Esophagus squamous epithelium (tissue), 4 donors: ENCODE results near the gene ANLN.

Experiments used
- POLR2A ChIP-seq, 4 donors: fragments of 450-650 bp; IDR thresholded peaks; one replicate each; pipeline ENCODE4 v1.6.1; 2017; ENCODE audit warnings: antibody characterized with exemption in 4 of 4, mild to moderate bottlenecking in 4 of 4, moderate library complexity in 3 of 4
- TF ChIP-seq, protein P1 (sequence below), 6 experiments: fragments of 450-650 bp in 4 of 6; fragments of 200-600 bp in 2 of 6; sonication (generic) in 2 of 6; IDR thresholded peaks; one replicate each; pipeline ENCODE4 v1.5.1; 2016 to 2019; ENCODE audit warnings: antibody characterized with exemption in 6 of 6, mild to moderate bottlenecking in 4 of 6, moderate library complexity in 4 of 6

GRCh38 chr7:36390199-36391090, 783 bp downstream of the ANLN start:
- TF ChIP-seq, protein P1, sequence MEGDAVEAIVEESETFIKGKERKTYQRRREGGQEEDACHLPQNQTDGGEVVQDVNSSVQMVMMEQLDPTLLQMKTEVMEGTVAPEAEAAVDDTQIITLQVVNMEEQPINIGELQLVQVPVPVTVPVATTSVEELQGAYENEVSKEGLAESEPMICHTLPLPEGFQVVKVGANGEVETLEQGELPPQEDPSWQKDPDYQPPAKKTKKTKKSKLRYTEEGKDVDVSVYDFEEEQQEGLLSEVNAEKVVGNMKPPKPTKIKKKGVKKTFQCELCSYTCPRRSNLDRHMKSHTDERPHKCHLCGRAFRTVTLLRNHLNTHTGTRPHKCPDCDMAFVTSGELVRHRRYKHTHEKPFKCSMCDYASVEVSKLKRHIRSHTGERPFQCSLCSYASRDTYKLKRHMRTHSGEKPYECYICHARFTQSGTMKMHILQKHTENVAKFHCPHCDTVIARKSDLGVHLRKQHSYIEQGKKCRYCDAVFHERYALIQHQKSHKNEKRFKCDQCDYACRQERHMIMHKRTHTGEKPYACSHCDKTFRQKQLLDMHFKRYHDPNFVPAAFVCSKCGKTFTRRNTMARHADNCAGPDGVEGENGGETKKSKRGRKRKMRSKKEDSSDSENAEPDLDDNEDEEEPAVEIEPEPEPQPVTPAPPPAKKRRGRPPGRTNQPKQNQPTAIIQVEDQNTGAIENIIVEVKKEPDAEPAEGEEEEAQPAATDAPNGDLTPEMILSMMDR (IDR thresholded peaks at IDR 0.05) = peak in 1 of 6 experiments; percentile 5
- peak in 2 of 4 donors; percentile 17 to 22 for TF ChIP-seq POLR2A (IDR thresholded peaks at IDR 0.05)
